CD14-positive monocyte (primary cell): ENCODE data around the gene IL7R. TPM values are rescaled to one million over a fixed set of nuclear protein-coding genes. Genes with fewer than 3 reads are reported as not detected.

ENCODE experiments used
- DNase-seq, 3 donors: peaks; one replicate each; pipeline ENCODE4 v3.0.0-alpha.2; 2011 to 2022
- H2AFZ ChIP-seq: 2 replicates; pipeline ENCODE4 v1.6.0; 2012; ENCODE audit warnings: mild to moderate bottlenecking, low read depth, low read length, inconsistent platforms; ENCODE audit not compliant: insufficient read depth, poor library complexity, severe bottlenecking
- H3K27ac ChIP-seq, 2 donors: 1 replicate in 1 of 2; 2 replicates in 1 of 2; pipeline ENCODE4 v1.5.1; 2012 to 2013; ENCODE audit warnings: low read length in 2 of 2, control low read depth in 1 of 2, inconsistent platforms in 1 of 2, low read depth in 1 of 2, mild to moderate bottlenecking in 1 of 2
- H3K27me3 ChIP-seq, 2 donors: one replicate each; pipeline versions ENCODE4 v1.6.0 to v1.6.1; 2011 to 2013; ENCODE audit warnings: low read length in 2 of 2; ENCODE audit not compliant: control insufficient read depth in 2 of 2, insufficient read depth in 2 of 2
- H3K36me3 ChIP-seq, 2 donors: replicated peaks in 1 of 2; 1 replicate in 1 of 2; 2 replicates in 1 of 2; pipeline versions ENCODE4 v1.5.1 to v1.6.1; 2012 to 2013; ENCODE audit warnings: low read length in 2 of 2, control low read depth in 1 of 2, inconsistent platforms in 1 of 2, mild to moderate bottlenecking in 1 of 2; ENCODE audit not compliant: insufficient read depth in 2 of 2, control insufficient read depth in 1 of 2
- H3K4me1 ChIP-seq, 2 donors: 1 replicate in 1 of 2; 2 replicates in 1 of 2; pipeline versions ENCODE4 v1.5.1 to v1.6.1; 2012 to 2013; ENCODE audit warnings: low read length in 2 of 2, control low read depth in 1 of 2, inconsistent platforms in 1 of 2, mild to moderate bottlenecking in 1 of 2, moderate library complexity in 1 of 2; ENCODE audit not compliant: insufficient read depth in 2 of 2, control insufficient read depth in 1 of 2
- H3K4me2 ChIP-seq: replicated peaks from 2 replicates; pipeline ENCODE3; 2012; ENCODE audit warnings: low read length, moderate library complexity, mild to moderate bottlenecking; ENCODE audit not compliant: poor library complexity, severe bottlenecking; ENCODE audit errors: extremely low read depth
- H3K4me3 ChIP-seq, 3 experiments: fragments of 200-600 bp in 1 of 3; sonication (generic) in 1 of 3; replicated peaks in 1 of 3; 1 replicate in 2 of 3; 2 replicates in 1 of 3; pipeline ENCODE4 v1.5.1; 2011 to 2013; ENCODE audit warnings: low read length in 3 of 3, mild to moderate bottlenecking in 3 of 3, control low read depth in 2 of 3, low read depth in 2 of 3, inconsistent platforms in 1 of 3, moderate library complexity in 1 of 3
- H3K79me2 ChIP-seq: 2 replicates; pipeline ENCODE4 v1.6.0; 2012; ENCODE audit warnings: mild to moderate bottlenecking, control low read depth, inconsistent platforms, low read length, moderate library complexity; ENCODE audit not compliant: insufficient read depth
- H3K9ac ChIP-seq: 2 replicates; pipeline ENCODE4 v1.6.0; 2017; ENCODE audit warnings: low read length, mild to moderate bottlenecking; ENCODE audit not compliant: insufficient read depth, poor library complexity, severe bottlenecking
- H3K9me3 ChIP-seq, 2 donors: replicated peaks in 1 of 2; 1 replicate in 1 of 2; 2 replicates in 1 of 2; pipeline versions ENCODE4 v1.5.1 to v1.6.1; 2012 to 2013; ENCODE audit warnings: low read length in 2 of 2, control low read depth in 1 of 2; ENCODE audit not compliant: control insufficient read depth in 1 of 2, insufficient read depth in 1 of 2
- H4K20me1 ChIP-seq: 2 replicates; pipeline ENCODE4 v1.6.0; 2012; ENCODE audit warnings: mild to moderate bottlenecking, low read length, control low read depth, moderate library complexity; ENCODE audit not compliant: insufficient read depth
- H3K27ac Mint-ChIP-seq, 7 donors: one replicate each; pipeline ENCODE4 v1.8.0; 2020; ENCODE audit warnings: mild to moderate bottlenecking in 7 of 7, mixed read lengths in 7 of 7, moderate library complexity in 6 of 7, inconsistent platforms in 2 of 7
- H3K27me3 Mint-ChIP-seq, 3 donors: one replicate each; pipeline ENCODE4 v1.8.0; 2021 to 2022; ENCODE audit warnings: low read depth in 3 of 3, mild to moderate bottlenecking in 3 of 3, mixed read lengths in 3 of 3, moderate library complexity in 3 of 3, inconsistent platforms in 1 of 3
- H3K36me3 Mint-ChIP-seq, 2 donors: one replicate each; pipeline ENCODE4 v1.8.0; 2020; ENCODE audit warnings: mixed read lengths in 2 of 2, inconsistent platforms in 1 of 2, mild to moderate bottlenecking in 1 of 2
- H3K4me1 Mint-ChIP-seq: one replicate; pipeline ENCODE4 v1.8.0; 2020; ENCODE audit warnings: mild to moderate bottlenecking, mixed read lengths
- H3K4me3 Mint-ChIP-seq, 2 donors: one replicate each; pipeline ENCODE4 v1.8.0; 2020; ENCODE audit warnings: mild to moderate bottlenecking in 2 of 2, mixed read lengths in 2 of 2, moderate library complexity in 1 of 2
- H3K9me3 Mint-ChIP-seq, 7 donors: one replicate each; pipeline ENCODE4 v1.8.0; 2020 to 2022; ENCODE audit warnings: mixed read lengths in 7 of 7, mild to moderate bottlenecking in 6 of 7, moderate library complexity in 6 of 7, inconsistent platforms in 2 of 7
- CTCF ChIP-seq: fragments of 200-600 bp; IDR thresholded peaks from one replicate; pipeline ENCODE4 v1.8.0; 2022; ENCODE audit warnings: antibody characterized with exemption, mild to moderate bottlenecking
- WGBS: methylation state at CpG from one replicate; pipeline ENCODE4 v1.1.5; 2013; ENCODE audit warnings: missing lambda C conversion rate; ENCODE audit not compliant: insufficient coverage; 5-methylcytosine and 5-hydroxymethylcytosine counted together
- intact Hi-C, 2 donors: fragments of 100-400 bp; cut with micrococcal nuclease; formaldehyde crosslinking; loops; one replicate each; pipeline versions ENCODE4 v1.15.0 to v1.15.1; 2023
- polyA plus RNA-seq, 3 donors: library from polyadenylated mRNA; depleted of rRNA in 1 of 3; unstranded in 2 of 3; stranded (reverse) in 1 of 3; fragments of 300-500 nt in 2 of 3; fragments of >200 nt in 1 of 3; fragmentation: Illumina TruSeq in 2 of 3; gene quantifications; 1 replicate in 2 of 3; 2 replicates in 1 of 3; pipeline ENCODE4 v1.2.3, GENCODE V29; 2012 to 2021

The IL7R gene
- polyA plus RNA-seq, 3 donors, result 0.12 to 1.9 (median 1.1) TPM

GRCh38 chr5:35822511-35822910, 34.2 kb upstream of the IL7R start:
- no peaks in the 10 kb centered on the region for H3K36me3 Mint-ChIP-seq
- H3K27ac Mint-ChIP-seq, result no peak overlapping the region
- Histone ChIP-seq H3K79me2 (no peaks in the 10 kb centered on the region), H3K4me1 (peaks cover 6 to 9% of the 10 kb centered on the region in 2 donors), H3K9ac (no peak overlapping the region), H2AFZ (no peak overlapping the region), H3K36me3 (no peaks in the 10 kb centered on the region), H3K4me3 (no peak overlapping the region), H4K20me1 (no peaks in the 10 kb centered on the region), H3K9me3 (no peaks in the 10 kb centered on the region), H3K27ac (no peak overlapping the region), H3K27me3 (no peaks in the 10 kb centered on the region), H3K4me2 (no peak overlapping the region)
- no peak for TF ChIP-seq CTCF
- H3K9me3 Mint-ChIP-seq, result peaks cover 0 to 2% (median 0%) of the 10 kb centered on the region in 7 donors
- H3K4me1 Mint-ChIP-seq, result peaks cover 12% of the 10 kb centered on the region
- WGBS, result 91% methylated on average over 6 of the region's 8 CpGs
- intact Hi-C loops, result no loop called here
- no peak overlapping the region for H3K4me3 Mint-ChIP-seq
- H3K27me3 Mint-ChIP-seq, result peaks cover 0 to 3% (median 1%) of the 10 kb centered on the region in 3 donors
- DNase-seq, result no peak

GRCh38 chr5:35823347-35824098, 33.2 kb upstream of the IL7R start:
- Histone ChIP-seq H3K27me3 (no peaks in the 10 kb centered on the region), H2AFZ (no peak overlapping the region), H4K20me1 (no peaks in the 10 kb centered on the region), H3K9me3 (no peaks in the 10 kb centered on the region), H3K36me3 (no peaks in the 10 kb centered on the region), H3K9ac (no peak overlapping the region), H3K27ac (no peak overlapping the region), H3K4me1 (peaks cover 6 to 9% of the 10 kb centered on the region in 2 donors), H3K79me2 (no peaks in the 10 kb centered on the region), H3K4me2 (no peak overlapping the region), H3K4me3 (no peak overlapping the region)
- H3K4me3 Mint-ChIP-seq, result no peak overlapping the region
- peaks cover 12% of the 10 kb centered on the region for H3K4me1 Mint-ChIP-seq
- no peaks in the 10 kb centered on the region for H3K36me3 Mint-ChIP-seq
- peaks cover 0 to 3% (median 1%) of the 10 kb centered on the region in 3 donors for H3K27me3 Mint-ChIP-seq
- intact Hi-C loops, result no loop called here
- H3K9me3 Mint-ChIP-seq, result peaks cover 0 to 2% (median 0%) of the 10 kb centered on the region in 7 donors
- H3K27ac Mint-ChIP-seq, result no peak overlapping the region
- WGBS, result 77% methylated on average over 6 of the region's 7 CpGs
- no peak for TF ChIP-seq CTCF
- no peak for DNase-seq
